Mesothelial cell of epicardium (in vitro differentiated cells): ENCODE measurements around the gene PAPLN. TPM values are rescaled to one million over a fixed set of nuclear protein-coding genes. Genes with fewer than 3 reads are reported as not detected.

Experiments
- DNase-seq, 2 experiments: peaks; one replicate each; pipeline ENCODE4 v3.0.0; 2021; ENCODE audit warnings: low spot score in 2 of 2; ENCODE audit not compliant: unreplicated experiment in 2 of 2
- H3K27ac Mint-ChIP-seq: 2 replicates; pipeline ENCODE4 v1.8.0; 2021; ENCODE audit warnings: mixed read lengths
- H3K27me3 Mint-ChIP-seq: 2 replicates; pipeline ENCODE4 v1.8.0; 2021; ENCODE audit warnings: low read depth, mixed read lengths
- H3K36me3 Mint-ChIP-seq: 2 replicates; pipeline ENCODE4 v1.8.0; 2021; ENCODE audit warnings: mixed read lengths
- H3K4me1 Mint-ChIP-seq: 2 replicates; pipeline ENCODE4 v1.8.0; 2021; ENCODE audit warnings: mixed read lengths
- H3K4me3 Mint-ChIP-seq: 2 replicates; pipeline ENCODE4 v1.8.0; 2021; ENCODE audit warnings: mild to moderate bottlenecking, moderate library complexity, mixed read lengths
- H3K9me3 Mint-ChIP-seq: 2 replicates; pipeline ENCODE4 v1.8.0; 2021; ENCODE audit warnings: mixed read lengths
- total RNA-seq: library from RNA; stranded (reverse); gene quantifications from 3 replicates; pipeline ENCODE4 v1.2.1, GENCODE V29; 2021
- TF ChIP-seq, protein P1 (sequence below): fragments of 200-600 bp; sonication (generic); IDR thresholded peaks from one replicate; pipeline ENCODE4 v1.5.0; 2021; ENCODE audit warnings: antibody characterized with exemption; ENCODE audit not compliant: unreplicated experiment

The PAPLN gene
- total RNA-seq, 1 donor from 2014 or later, result 10.6 TPM

DNA sequence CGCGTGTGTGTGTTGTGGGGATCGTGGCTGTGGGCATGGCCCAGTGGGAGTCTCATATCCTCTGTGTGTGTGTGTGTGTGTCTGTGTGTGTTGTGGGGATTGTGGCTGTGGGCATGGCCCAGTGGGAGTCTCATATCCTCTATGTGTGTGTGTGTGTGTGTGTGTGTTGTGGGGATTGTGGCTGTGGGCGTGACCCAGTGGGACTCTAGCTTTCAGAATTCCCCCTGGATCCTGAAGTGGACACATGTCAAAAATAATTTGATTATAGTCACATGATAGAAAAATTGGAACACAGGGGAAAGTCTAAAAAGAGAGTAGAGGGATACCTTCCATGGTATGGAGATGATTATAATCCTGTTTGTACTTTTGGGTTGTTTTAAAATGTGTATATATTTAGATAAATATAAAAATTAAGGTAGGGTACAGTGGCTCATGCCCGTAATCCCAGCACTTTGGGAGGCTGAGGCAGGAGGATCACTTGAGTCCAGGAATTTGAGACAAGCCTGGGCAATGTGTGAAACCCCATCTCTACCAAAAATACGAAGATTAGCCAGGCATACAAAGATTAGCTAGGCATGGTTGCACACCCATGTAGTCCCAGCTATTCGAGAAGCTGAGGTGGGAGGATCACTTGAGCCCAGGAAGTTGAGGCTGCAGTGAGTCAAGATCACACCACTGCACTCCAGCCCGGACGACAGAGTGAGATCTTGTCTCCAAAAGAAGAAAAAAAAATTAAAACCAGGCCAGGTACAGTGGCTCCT lies 11.0 kb downstream of the PAPLN start:
- Mint-ChIP-seq H3K9me3 (no peaks in the 10 kb centered on the region), H3K4me1 (no peaks in the 10 kb centered on the region), H3K27ac (no peak overlapping the region), H3K27me3 (peaks cover 12% of the 10 kb centered on the region), H3K36me3 (no peaks in the 10 kb centered on the region), H3K4me3 (no peak overlapping the region)
- no peak for DNase-seq
- TF ChIP-seq, protein P1, sequence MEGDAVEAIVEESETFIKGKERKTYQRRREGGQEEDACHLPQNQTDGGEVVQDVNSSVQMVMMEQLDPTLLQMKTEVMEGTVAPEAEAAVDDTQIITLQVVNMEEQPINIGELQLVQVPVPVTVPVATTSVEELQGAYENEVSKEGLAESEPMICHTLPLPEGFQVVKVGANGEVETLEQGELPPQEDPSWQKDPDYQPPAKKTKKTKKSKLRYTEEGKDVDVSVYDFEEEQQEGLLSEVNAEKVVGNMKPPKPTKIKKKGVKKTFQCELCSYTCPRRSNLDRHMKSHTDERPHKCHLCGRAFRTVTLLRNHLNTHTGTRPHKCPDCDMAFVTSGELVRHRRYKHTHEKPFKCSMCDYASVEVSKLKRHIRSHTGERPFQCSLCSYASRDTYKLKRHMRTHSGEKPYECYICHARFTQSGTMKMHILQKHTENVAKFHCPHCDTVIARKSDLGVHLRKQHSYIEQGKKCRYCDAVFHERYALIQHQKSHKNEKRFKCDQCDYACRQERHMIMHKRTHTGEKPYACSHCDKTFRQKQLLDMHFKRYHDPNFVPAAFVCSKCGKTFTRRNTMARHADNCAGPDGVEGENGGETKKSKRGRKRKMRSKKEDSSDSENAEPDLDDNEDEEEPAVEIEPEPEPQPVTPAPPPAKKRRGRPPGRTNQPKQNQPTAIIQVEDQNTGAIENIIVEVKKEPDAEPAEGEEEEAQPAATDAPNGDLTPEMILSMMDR, result no peak

DNA sequence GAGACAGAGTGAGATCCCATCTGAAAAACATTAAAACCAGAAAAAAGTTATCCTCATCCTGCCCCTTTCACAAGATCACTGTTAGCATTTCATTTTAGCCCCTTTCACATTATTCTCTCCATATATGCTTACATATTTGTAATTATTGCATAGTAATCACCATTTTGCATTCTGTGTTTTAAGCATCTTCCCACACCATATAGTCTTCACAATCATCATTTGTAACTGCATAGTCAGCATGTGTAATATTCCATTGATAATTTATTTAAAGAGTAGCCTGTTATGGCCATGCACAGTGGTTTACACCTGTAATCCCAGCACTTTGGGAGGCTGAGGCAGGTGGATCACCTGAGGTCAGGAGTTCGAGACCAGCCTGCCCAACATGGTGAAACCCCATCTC lies 11.8 kb downstream of the PAPLN start:
- Mint-ChIP-seq H3K27me3 (peaks cover 5% of the 10 kb centered on the region), H3K4me3 (no peak overlapping the region), H3K9me3 (no peaks in the 10 kb centered on the region), H3K4me1 (no peaks in the 10 kb centered on the region), H3K27ac (no peak overlapping the region), H3K36me3 (no peaks in the 10 kb centered on the region)
- no peak for DNase-seq
- TF ChIP-seq, protein P1, result no peak

DNA sequence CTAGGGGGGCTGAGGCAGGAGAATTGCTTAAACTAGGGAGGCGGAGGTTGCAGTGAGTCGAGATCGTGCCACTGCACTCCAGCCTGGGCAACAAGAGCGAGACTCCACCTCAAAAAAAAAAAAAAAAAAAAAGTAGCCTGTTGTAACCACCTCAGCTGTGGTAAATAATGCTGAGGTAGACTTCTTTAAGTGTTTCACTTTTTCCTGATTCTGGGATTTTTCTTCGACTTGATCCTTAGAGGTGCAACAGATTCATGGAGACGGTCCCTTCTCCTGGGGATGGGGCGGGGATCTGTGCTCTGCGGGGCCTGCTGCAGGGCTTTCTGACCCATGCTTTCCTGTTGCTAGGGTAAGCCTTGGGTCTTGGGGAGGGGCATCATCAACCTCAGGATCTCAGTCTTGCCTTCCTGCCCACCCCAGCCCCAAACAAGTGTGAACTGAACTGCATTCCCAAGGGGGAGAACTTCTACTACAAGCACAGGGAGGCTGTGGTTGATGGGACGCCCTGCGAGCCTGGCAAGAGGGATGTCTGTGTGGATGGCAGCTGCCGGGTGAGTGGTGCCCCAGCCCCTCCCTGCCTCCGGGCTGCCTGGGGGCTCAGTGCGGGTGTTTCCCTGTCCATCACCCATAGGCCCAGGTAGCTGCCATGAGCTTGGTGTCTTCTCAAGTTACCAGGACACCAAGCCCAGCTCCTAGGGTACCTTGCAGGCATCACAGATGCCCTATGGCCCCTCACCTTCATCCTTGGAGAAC lies 12.4 kb downstream of the PAPLN start:
- Mint-ChIP-seq H3K9me3 (no peaks in the 10 kb centered on the region), H3K27me3 (peaks cover 1% of the 10 kb centered on the region)
- no peak for DNase-seq

DNA sequence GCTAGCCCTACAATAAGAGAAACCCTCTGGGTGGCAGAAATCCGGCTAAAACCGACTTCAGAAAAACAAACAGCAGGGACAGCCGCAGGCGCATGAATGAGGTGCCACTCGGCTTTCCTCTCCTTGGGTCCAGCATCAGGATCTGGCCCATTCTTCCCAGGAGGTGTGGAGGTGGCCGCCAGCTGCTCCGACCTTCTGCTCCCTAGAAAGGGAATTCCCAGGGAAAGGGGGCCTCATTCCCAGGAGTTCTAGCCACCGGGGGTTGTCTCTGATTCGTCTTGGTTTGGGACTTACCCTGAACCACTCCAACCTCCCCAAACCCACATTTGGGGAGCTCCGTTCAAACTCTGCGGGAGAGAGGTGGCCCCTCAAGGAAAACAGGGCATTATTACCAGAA lies 13.0 kb downstream of the PAPLN start:
- Mint-ChIP-seq H3K27me3 (peaks cover 1% of the 10 kb centered on the region), H3K27ac (no peak overlapping the region), H3K4me1 (no peaks in the 10 kb centered on the region), H3K9me3 (no peaks in the 10 kb centered on the region), H3K36me3 (no peaks in the 10 kb centered on the region), H3K4me3 (no peak overlapping the region)
- no peak for DNase-seq
- TF ChIP-seq, protein P1, result no peak

More for the DNA sequence above, 12.4 kb downstream of the PAPLN start:
- H3K4me1 Mint-ChIP-seq, result no peaks in the 10 kb centered on the region
- TF ChIP-seq, protein P1, result no peak
- H3K4me3 Mint-ChIP-seq, result no peak overlapping the region
- no peak overlapping the region for H3K27ac Mint-ChIP-seq
- H3K36me3 Mint-ChIP-seq, result no peaks in the 10 kb centered on the region

DNA sequence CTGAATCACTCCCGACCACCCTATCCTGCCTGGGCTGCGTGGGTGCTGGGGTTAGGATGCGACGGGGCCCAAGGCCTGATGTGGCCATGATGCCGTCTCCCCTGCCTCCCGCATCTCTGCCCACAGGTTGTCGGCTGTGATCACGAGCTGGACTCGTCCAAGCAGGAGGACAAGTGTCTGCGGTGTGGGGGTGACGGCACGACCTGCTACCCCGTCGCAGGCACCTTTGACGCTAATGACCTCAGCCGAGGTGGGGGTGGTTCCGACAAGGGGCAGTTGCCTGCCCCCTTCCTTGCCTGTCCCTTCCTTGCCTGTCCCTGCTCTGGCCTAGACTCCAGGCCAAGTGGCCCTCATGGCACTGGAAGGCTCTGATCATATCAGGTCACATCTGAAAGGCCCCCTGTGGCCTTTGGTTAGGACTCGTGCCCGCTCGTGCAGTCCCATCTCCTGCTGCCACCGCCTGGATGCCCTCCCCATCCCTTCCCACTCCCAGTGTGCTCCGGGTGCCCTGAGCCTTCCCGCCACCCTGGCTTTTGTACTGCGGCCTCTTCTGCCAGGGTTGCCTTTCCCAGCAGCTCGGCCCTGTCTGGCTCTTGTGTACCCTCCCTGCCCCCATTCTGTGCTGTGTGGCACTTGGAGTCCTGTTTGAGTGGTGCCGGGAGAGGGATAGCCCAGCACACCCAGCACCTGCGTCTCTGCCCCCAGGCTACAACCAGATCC lies 13.6 kb downstream of the PAPLN start:
- Mint-ChIP-seq H3K27ac (no peak overlapping the region), H3K27me3 (peaks cover 1% of the 10 kb centered on the region), H3K4me3 (no peak overlapping the region)

More for the DNA sequence above, 13.6 kb downstream of the PAPLN start:
- Mint-ChIP-seq H3K4me1 (no peaks in the 10 kb centered on the region), H3K36me3 (no peaks in the 10 kb centered on the region), H3K9me3 (no peaks in the 10 kb centered on the region)
- TF ChIP-seq, protein P1, result no peak
- no peak for DNase-seq
